Measurements from ENCODE around the gene CAPN12. TPM values are rescaled to one million over a fixed set of nuclear protein-coding genes. Genes with fewer than 3 reads are reported as not detected.

CAPN12 gene
- total RNA-seq, 1 experiment from 2014 or later = 14.7 TPM

DNA sequence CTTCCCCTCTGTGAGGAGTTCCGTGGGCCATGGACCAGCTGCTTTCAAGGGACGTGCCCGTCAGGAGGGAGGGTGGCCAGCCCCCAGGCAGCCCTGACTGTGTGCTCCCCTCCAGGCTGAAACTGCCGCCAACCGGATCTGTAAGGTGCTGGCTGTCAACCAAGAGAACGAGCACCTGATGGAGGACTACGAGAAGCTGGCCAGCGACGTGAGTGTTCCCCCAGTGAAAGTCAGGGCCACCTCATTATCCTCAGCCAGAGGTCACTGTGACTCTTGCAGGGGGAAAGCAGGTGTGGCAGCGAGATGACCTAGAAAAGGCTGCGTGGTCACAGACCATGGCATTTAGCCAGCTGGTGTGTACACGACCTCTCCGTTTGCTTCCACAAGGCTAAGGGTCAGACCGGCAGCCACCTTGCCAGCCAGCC, 29.9 kb downstream of the CAPN12 start:
- H3K9me3 Mint-ChIP-seq (ENCODE audit: low read depth, unreplicated experiment) = no peaks in the 10 kb centered on the region
- no peak for DNase-seq
- TF ChIP-seq, protein P1, sequence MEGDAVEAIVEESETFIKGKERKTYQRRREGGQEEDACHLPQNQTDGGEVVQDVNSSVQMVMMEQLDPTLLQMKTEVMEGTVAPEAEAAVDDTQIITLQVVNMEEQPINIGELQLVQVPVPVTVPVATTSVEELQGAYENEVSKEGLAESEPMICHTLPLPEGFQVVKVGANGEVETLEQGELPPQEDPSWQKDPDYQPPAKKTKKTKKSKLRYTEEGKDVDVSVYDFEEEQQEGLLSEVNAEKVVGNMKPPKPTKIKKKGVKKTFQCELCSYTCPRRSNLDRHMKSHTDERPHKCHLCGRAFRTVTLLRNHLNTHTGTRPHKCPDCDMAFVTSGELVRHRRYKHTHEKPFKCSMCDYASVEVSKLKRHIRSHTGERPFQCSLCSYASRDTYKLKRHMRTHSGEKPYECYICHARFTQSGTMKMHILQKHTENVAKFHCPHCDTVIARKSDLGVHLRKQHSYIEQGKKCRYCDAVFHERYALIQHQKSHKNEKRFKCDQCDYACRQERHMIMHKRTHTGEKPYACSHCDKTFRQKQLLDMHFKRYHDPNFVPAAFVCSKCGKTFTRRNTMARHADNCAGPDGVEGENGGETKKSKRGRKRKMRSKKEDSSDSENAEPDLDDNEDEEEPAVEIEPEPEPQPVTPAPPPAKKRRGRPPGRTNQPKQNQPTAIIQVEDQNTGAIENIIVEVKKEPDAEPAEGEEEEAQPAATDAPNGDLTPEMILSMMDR (IDR thresholded peaks at IDR 0.05; ENCODE audit: unreplicated experiment) = no peak
- no peak overlapping the region for H3K4me3 Mint-ChIP-seq (ENCODE audit: low read depth, unreplicated experiment)
- H3K36me3 Mint-ChIP-seq (ENCODE audit: insufficient read depth, unreplicated experiment) = peaks cover 100% of the 10 kb centered on the region
- peak overlapping the region; percentile 73 for H3K27ac Mint-ChIP-seq (ENCODE audit: unreplicated experiment)
- intact Hi-C loops (cut with micrococcal nuclease; ENCODE audit: unreplicated experiment) = no loop called here
- BruUV-seq (replicated peaks) = no TSS peak
- peaks cover 19% of the 10 kb centered on the region for H3K4me1 Mint-ChIP-seq (ENCODE audit: low read depth, unreplicated experiment)
- no peaks in the 10 kb centered on the region for H3K27me3 Mint-ChIP-seq (ENCODE audit: unreplicated experiment)
- CTCF ChIA-PET = interaction anchor here (0.5 to 0.6 kb wide), 3 partner anchors 22 to 731 kb away, joined by 3 to 4 read pairs (median 3); partner anchors contain the start of gene SUPT5H

DNA sequence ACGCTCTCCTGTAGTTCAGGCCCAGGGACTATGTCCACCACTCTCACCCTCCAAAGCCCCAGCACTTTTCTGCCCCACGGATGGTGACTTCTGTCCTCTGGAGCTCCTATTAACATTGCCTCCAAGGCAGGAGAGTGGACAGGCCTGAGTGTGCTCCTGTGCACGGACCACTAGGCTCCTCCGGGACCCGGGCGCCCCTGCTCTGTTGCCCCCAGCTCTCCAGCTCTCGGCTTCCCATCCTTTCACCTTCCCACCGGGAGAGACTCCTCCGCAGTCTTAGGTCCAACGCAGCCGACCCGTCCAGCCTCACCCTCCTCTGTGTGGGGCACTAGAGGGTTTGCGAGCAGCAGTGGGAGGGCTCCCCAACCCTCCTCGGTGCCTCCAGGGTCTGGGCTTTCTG, 30.4 kb downstream of the CAPN12 start:
- H3K27me3 Mint-ChIP-seq (ENCODE audit: unreplicated experiment) = no peaks in the 10 kb centered on the region
- peaks cover 14% of the 10 kb centered on the region for H3K4me1 Mint-ChIP-seq (ENCODE audit: low read depth, unreplicated experiment)
- intact Hi-C loops (cut with micrococcal nuclease; ENCODE audit: unreplicated experiment) = no loop called here
- no peak overlapping the region for H3K4me3 Mint-ChIP-seq (ENCODE audit: low read depth, unreplicated experiment)
- no TSS peak for BruUV-seq (replicated peaks)
- no peak for DNase-seq
- H3K9me3 Mint-ChIP-seq (ENCODE audit: low read depth, unreplicated experiment) = no peaks in the 10 kb centered on the region
- H3K36me3 Mint-ChIP-seq (ENCODE audit: insufficient read depth, unreplicated experiment) = peaks cover 100% of the 10 kb centered on the region
- CTCF ChIA-PET = no interaction called here
- TF ChIP-seq, protein P1 (IDR thresholded peaks at IDR 0.05; ENCODE audit: unreplicated experiment) = no peak
- peak overlapping the region; percentile 73 for H3K27ac Mint-ChIP-seq (ENCODE audit: unreplicated experiment)

DNA sequence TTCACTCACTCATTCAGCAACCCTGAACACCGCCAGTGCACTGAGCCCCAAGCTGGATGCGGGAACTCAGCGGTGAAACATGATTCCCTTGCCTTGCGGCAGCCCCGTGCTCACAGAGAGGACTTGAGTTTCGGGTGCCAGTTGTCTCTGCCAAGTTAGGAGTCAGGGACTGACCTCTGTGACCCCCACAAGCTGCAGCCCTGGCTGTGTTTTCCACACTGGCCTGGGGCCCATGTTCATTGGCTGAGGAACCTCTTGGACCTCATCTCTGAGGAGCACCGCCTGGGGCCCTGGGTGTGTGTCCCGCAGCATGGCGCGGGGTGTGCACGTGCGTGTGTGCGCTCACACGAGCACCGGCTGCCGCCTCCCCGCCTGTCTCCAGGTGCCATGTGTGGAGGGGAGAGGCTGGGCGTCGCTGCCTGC, 31.0 kb downstream of the CAPN12 start:
- no TSS peak for BruUV-seq (replicated peaks)
- H3K36me3 Mint-ChIP-seq (ENCODE audit: insufficient read depth, unreplicated experiment) = peaks cover 100% of the 10 kb centered on the region
- CTCF ChIA-PET = no interaction called here
- no peaks in the 10 kb centered on the region for H3K27me3 Mint-ChIP-seq (ENCODE audit: unreplicated experiment)
- DNase-seq = no peak
- H3K27ac Mint-ChIP-seq (ENCODE audit: unreplicated experiment) = peak overlapping the region; percentile 73
- peaks cover 11% of the 10 kb centered on the region for H3K4me1 Mint-ChIP-seq (ENCODE audit: low read depth, unreplicated experiment)
- H3K9me3 Mint-ChIP-seq (ENCODE audit: low read depth, unreplicated experiment) = no peaks in the 10 kb centered on the region
- H3K4me3 Mint-ChIP-seq (ENCODE audit: low read depth, unreplicated experiment) = no peak overlapping the region
- intact Hi-C loops (cut with micrococcal nuclease; ENCODE audit: unreplicated experiment) = no loop called here
- TF ChIP-seq, protein P1 (IDR thresholded peaks at IDR 0.05; ENCODE audit: unreplicated experiment) = no peak

DNA sequence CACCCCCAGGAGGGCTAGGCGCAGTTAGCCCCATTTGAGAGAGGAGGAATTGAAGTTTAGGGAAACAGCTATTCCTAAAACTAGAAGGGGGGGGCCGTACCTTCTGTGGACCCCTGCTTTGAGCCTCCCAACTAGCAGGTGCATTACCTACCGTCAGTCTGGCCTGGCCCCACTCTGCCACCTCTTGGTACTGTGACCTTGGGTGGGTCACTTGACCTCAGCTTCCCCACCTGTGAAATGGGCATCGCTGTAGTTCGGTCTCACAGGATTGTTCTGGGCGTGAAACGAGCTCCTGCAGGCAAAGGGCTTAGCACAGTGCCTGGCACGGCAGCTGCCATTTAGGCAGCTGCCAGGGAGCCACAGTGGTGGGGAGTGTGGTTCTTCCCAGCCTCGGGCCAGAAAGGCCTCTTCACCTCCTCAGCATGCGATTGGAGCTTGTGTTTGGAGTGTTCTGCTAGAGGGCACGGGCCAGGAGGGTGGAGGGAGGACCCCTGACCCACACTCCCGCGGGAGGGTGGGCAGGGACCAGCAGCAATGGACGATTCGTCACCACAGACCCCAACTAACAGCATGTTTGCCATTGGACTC, 32.0 kb downstream of the CAPN12 start:
- no TSS peak for BruUV-seq (replicated peaks)
- Mint-ChIP-seq H3K4me1 (ENCODE audit: low read depth, unreplicated experiment) (peaks cover 21% of the 10 kb centered on the region), H3K27ac (ENCODE audit: unreplicated experiment) (peak overlapping the region; percentile 30), H3K36me3 (ENCODE audit: insufficient read depth, unreplicated experiment) (peaks cover 100% of the 10 kb centered on the region), H3K4me3 (ENCODE audit: low read depth, unreplicated experiment) (no peak overlapping the region), H3K27me3 (ENCODE audit: unreplicated experiment) (no peaks in the 10 kb centered on the region), H3K9me3 (ENCODE audit: low read depth, unreplicated experiment) (no peaks in the 10 kb centered on the region)
- CTCF ChIA-PET = no interaction called here
- TF ChIP-seq, protein P1 (IDR thresholded peaks at IDR 0.05; ENCODE audit: unreplicated experiment) = no peak
- DNase-seq = no peak
- intact Hi-C loops (cut with micrococcal nuclease; ENCODE audit: unreplicated experiment) = no loop called here
